Gastrocnemius medialis (tissue), 4 donors: ENCODE results near the gene AQP12A. TPM values are rescaled to one million over a fixed set of nuclear protein-coding genes. Genes with fewer than 3 reads are reported as not detected.

Experiments used
- ATAC-seq, 2 donors: fragments of 150-250 bp; one replicate each; pipeline ENCODE4 v1.9.1; 2016
- DNase-seq, 2 donors: peaks; one replicate each; pipeline ENCODE4 v3.0.0-alpha.2; 2019
- H3K27ac ChIP-seq, 4 donors: fragments of 200-600 bp; sonication (generic); 1 replicate in 1 of 4; 2 replicates in 3 of 4; pipeline ENCODE4 v1.5.1; 2016 to 2018; ENCODE audit warnings: mild to moderate bottlenecking in 2 of 4, moderate library complexity in 1 of 4
- H3K27me3 ChIP-seq, 3 donors: fragments of 200-600 bp; sonication (generic) in 2 of 3; 1 replicate in 1 of 3; 2 replicates in 2 of 3; pipeline versions ENCODE4 v1.5.1 to v1.6.0; 2016 to 2019; ENCODE audit warnings: mild to moderate bottlenecking in 1 of 3, moderate library complexity in 1 of 3
- H3K36me3 ChIP-seq, 2 donors: fragments of 200-600 bp; sonication (generic) in 1 of 2; one replicate each; pipeline ENCODE4 v1.5.1; 2017 to 2018
- H3K4me1 ChIP-seq, 2 donors: fragments of 200-600 bp; sonication (generic) in 1 of 2; one replicate each; pipeline ENCODE4 v1.5.1; 2016 to 2017; ENCODE audit warnings: mild to moderate bottlenecking in 2 of 2
- H3K4me3 ChIP-seq, 4 donors: fragments of 200-600 bp; sonication (generic) in 3 of 4; 1 replicate in 1 of 4; 2 replicates in 3 of 4; pipeline ENCODE4 v1.5.1; 2016 to 2019; ENCODE audit warnings: mild to moderate bottlenecking in 2 of 4
- H3K9me3 ChIP-seq, 3 donors: fragments of 200-600 bp; sonication (generic) in 2 of 3; 1 replicate in 1 of 3; 2 replicates in 2 of 3; pipeline ENCODE4 v1.5.1; 2016 to 2019
- CTCF ChIP-seq, 5 experiments: fragments of 450-650 bp in 3 of 5; fragments of 200-600 bp in 2 of 5; sonication (generic) in 2 of 5; IDR thresholded peaks in 4 of 5; conservative IDR thresholded peaks in 1 of 5; 1 replicate in 4 of 5; 2 replicates in 1 of 5; pipeline ENCODE4 v1.5.1; 2016 to 2019; ENCODE audit warnings: antibody characterized with exemption in 5 of 5, mild to moderate bottlenecking in 3 of 5, moderate library complexity in 3 of 5
- POLR2A ChIP-seq, 2 donors: fragments of 450-650 bp; IDR thresholded peaks; one replicate each; pipeline ENCODE4 v1.6.1; 2017; ENCODE audit warnings: antibody characterized with exemption in 2 of 2, mild to moderate bottlenecking in 2 of 2, moderate library complexity in 2 of 2
- in situ Hi-C, 4 donors: fragments of 200-750 bp; cut with MboI; loops; one replicate each; pipeline versions ENCODE4 v1.15.0 to v1.8.0; 2017; ENCODE audit warnings: low sequenced_read_pairs in 4 of 4
- intact Hi-C: fragments of 100-400 bp; cut with DNase I; formaldehyde crosslinking; loops from one replicate; pipeline ENCODE4 v1.15.1; 2023; ENCODE audit warnings: low total_unique reads
- total RNA-seq, 4 donors: library from RNA; depleted of rRNA; stranded (reverse); fragments of >200 nt; gene quantifications; one replicate each; pipeline versions ENCODE4 v1.1.0 to v1.2.3, GENCODE V29; 2016

AQP12A gene
- total RNA-seq, 4 donors from 2014 or later = not detected

- in situ Hi-C loops = loop anchor here in 3 of 4 donors (25.0 kb wide), 1 partner anchor 192 kb away; no protein-coding TSS in a partner anchor
- Histone ChIP-seq H3K36me3 (no peaks in the 10 kb centered on the region), H3K9me3 (no peaks in the 10 kb centered on the region), H3K27ac (no peak overlapping the region), H3K27me3 (peaks cover 8 to 34% (median 13%) of the 10 kb centered on the region in 3 donors), H3K4me3 (no peak overlapping the region), H3K4me1 (no peaks in the 10 kb centered on the region)
- no peak for ATAC-seq
- TF ChIP-seq POLR2A (IDR thresholded peaks at IDR 0.05) (no peak), CTCF (IDR thresholded peaks at IDR 0.05 in 4 of 5, conservative IDR thresholded peaks at IDR 0.05 in 1 of 5) (no peak)
- no peak for DNase-seq
- intact Hi-C loops = no loop called here
These were observed 13.0 kb downstream of the AQP12A start for GRCh38 chr2:240704651-240705050.

- Histone ChIP-seq H3K36me3 (no peaks in the 10 kb centered on the region), H3K27me3 (peaks cover 8 to 38% (median 13%) of the 10 kb centered on the region in 3 donors), H3K4me3 (no peak overlapping the region), H3K27ac (no peak overlapping the region), H3K4me1 (no peaks in the 10 kb centered on the region), H3K9me3 (no peaks in the 10 kb centered on the region)
- DNase-seq = no peak
- ATAC-seq = no peak
- intact Hi-C loops = no loop called here
- in situ Hi-C loops = loop anchor here in 3 of 4 donors (25.0 kb wide), 1 partner anchor 193 kb away; no protein-coding TSS in a partner anchor
- TF ChIP-seq POLR2A (IDR thresholded peaks at IDR 0.05) (no peak), CTCF (IDR thresholded peaks at IDR 0.05 in 4 of 5, conservative IDR thresholded peaks at IDR 0.05 in 1 of 5) (no peak)
These were observed 13.6 kb downstream of the AQP12A start for GRCh38 chr2:240705204-240705791.

- no peak for TF ChIP-seq POLR2A (IDR thresholded peaks at IDR 0.05)
- no peak for TF ChIP-seq CTCF (IDR thresholded peaks at IDR 0.05 in 4 of 5, conservative IDR thresholded peaks at IDR 0.05 in 1 of 5)
- Histone ChIP-seq H3K4me3 (no peak overlapping the region), H3K4me1 (no peaks in the 10 kb centered on the region), H3K27me3 (peaks cover 8 to 38% (median 13%) of the 10 kb centered on the region in 3 donors), H3K9me3 (no peaks in the 10 kb centered on the region), H3K36me3 (no peaks in the 10 kb centered on the region), H3K27ac (no peak overlapping the region)
- no peak for DNase-seq
- no peak for ATAC-seq
- intact Hi-C loops (no loop called here), in situ Hi-C loops (loop anchor here in 3 of 4 donors (25.0 kb wide), 1 partner anchor 195 kb away; no protein-coding TSS in a partner anchor)
These were observed 15.5 kb downstream of the AQP12A start for GRCh38 chr2:240707043-240707756.

- peaks cover 8 to 38% (median 11%) of the 10 kb centered on the region in 3 donors for H3K27me3 ChIP-seq
- DNase-seq (no peak), ATAC-seq (no peak)
- H3K27ac ChIP-seq = no peak overlapping the region
- TF ChIP-seq CTCF (IDR thresholded peaks at IDR 0.05 in 4 of 5, conservative IDR thresholded peaks at IDR 0.05 in 1 of 5) = no peak
- TF ChIP-seq POLR2A (IDR thresholded peaks at IDR 0.05) = no peak
- intact Hi-C loops = no loop called here
- no peak overlapping the region for H3K4me3 ChIP-seq
- H3K4me1 ChIP-seq = no peaks in the 10 kb centered on the region
- H3K9me3 ChIP-seq = no peaks in the 10 kb centered on the region
- in situ Hi-C loops = loop anchor here in 3 of 4 donors (25.0 kb wide), 1 partner anchor 196 kb away; no protein-coding TSS in a partner anchor
- no peaks in the 10 kb centered on the region for H3K36me3 ChIP-seq
These were observed 16.2 kb downstream of the AQP12A start for GRCh38 chr2:240707821-240708220.
